Gastroesophageal sphincter (tissue), 4 donors: ENCODE data around the gene LRP1B. TPM values are rescaled to one million over a fixed set of nuclear protein-coding genes. Genes with fewer than 3 reads are reported as not detected.

Experiments used
- ATAC-seq: fragments of 150-250 bp; one replicate; pipeline ENCODE4 v1.9.1; 2016; ENCODE audit warnings: mild to moderate bottlenecking, moderate library complexity
- H3K27ac ChIP-seq, 4 donors: fragments of 200-600 bp; sonication (generic) in 3 of 4; 1 replicate in 3 of 4; 2 replicates in 1 of 4; pipeline ENCODE4 v1.5.1; 2016 to 2019
- H3K27me3 ChIP-seq: fragments of 200-600 bp; sonication (generic); one replicate; pipeline ENCODE4 v1.5.1; 2019
- H3K36me3 ChIP-seq, 2 donors: fragments of 200-600 bp; sonication (generic); one replicate each; pipeline ENCODE4 v1.5.1; 2019; ENCODE audit warnings: control low read depth in 1 of 2
- H3K4me1 ChIP-seq, 3 donors: fragments of 200-600 bp; sonication (generic); 1 replicate in 2 of 3; 2 replicates in 1 of 3; pipeline ENCODE4 v1.5.1; 2016 to 2019; ENCODE audit warnings: control low read depth in 2 of 3
- H3K4me3 ChIP-seq, 2 donors: fragments of 200-600 bp; sonication (generic); one replicate each; pipeline ENCODE4 v1.5.1; 2019; ENCODE audit warnings: mild to moderate bottlenecking in 1 of 2, moderate library complexity in 1 of 2
- H3K9me3 ChIP-seq, 3 donors: fragments of 200-600 bp; sonication (generic); one replicate each; pipeline ENCODE4 v1.5.1; 2017 to 2019; ENCODE audit warnings: control low read depth in 2 of 3
- CTCF ChIP-seq, 4 experiments: fragments of 200-600 bp in 2 of 4; fragments of 450-650 bp in 2 of 4; sonication (generic) in 1 of 4; IDR thresholded peaks; one replicate each; pipeline ENCODE4 v1.5.1; 2017 to 2019; ENCODE audit warnings: antibody characterized with exemption in 4 of 4, mild to moderate bottlenecking in 2 of 4, moderate library complexity in 2 of 4
- EP300 ChIP-seq: sonication (generic); formaldehyde crosslinking; IDR thresholded peaks from one replicate; pipeline ENCODE4 v1.6.1; 2017; ENCODE audit warnings: antibody characterized with exemption, mild to moderate bottlenecking
- POLR2A ChIP-seq, 2 donors: fragments of 450-650 bp; IDR thresholded peaks; one replicate each; pipeline ENCODE4 v1.6.1; 2017; ENCODE audit warnings: antibody characterized with exemption in 2 of 2, mild to moderate bottlenecking in 2 of 2, moderate library complexity in 1 of 2
- POLR2AphosphoS5 ChIP-seq: sonication (generic); formaldehyde crosslinking; IDR thresholded peaks from one replicate; pipeline ENCODE4 v1.6.1; 2017; ENCODE audit warnings: antibody characterized with exemption
- WGBS, 2 donors: methylation state at CpG; one replicate each; pipeline ENCODE4 v1.1.5; 2018; ENCODE audit warnings: low coverage in 1 of 2; 5-methylcytosine and 5-hydroxymethylcytosine counted together
- total RNA-seq, 4 donors: library from RNA; depleted of rRNA; stranded (reverse); fragments of >200 nt; gene quantifications; one replicate each; pipeline ENCODE4 v1.1.0, GENCODE V29; 2016

LRP1B gene
- total RNA-seq, 4 donors from 2014 or later, result 0.27 to 20.7 (median 3.2) TPM

DNA sequence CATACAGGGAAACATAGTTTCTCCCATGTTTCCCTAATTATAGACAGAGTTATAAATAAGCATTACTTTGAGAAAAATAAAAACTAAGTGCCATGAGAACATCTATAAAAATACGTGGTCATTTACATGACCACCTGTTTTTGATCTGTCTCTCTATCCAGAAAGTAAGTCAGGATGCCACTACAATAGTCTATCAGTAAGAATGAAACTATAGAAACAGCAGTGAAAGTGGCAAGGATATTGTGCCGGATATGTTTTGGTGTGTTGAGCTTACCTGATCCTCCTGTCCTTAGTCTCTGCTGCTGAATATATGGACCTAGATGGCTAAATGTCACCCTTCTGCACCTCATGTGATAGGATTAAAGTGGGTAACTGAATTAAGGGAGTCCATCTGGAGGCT is 512.4 kb downstream of the LRP1B start:
- Histone ChIP-seq H3K36me3 (no peaks in the 10 kb centered on the region), H3K4me3 (no peak overlapping the region), H3K4me1 (no peaks in the 10 kb centered on the region), H3K27ac (no peak overlapping the region), H3K27me3 (no peaks in the 10 kb centered on the region), H3K9me3 (no peaks in the 10 kb centered on the region)
- TF ChIP-seq CTCF (IDR thresholded peaks at IDR 0.05) (no peak), POLR2AphosphoS5 (no peak), EP300 (no peak), POLR2A (IDR thresholded peaks at IDR 0.05) (no peak)
- WGBS, 2 donors, result 81 to 94% methylated on average over 2 of the region's 2 CpGs
- ATAC-seq, result no peak

GRCh38 chr2:141611981-141612380 is 518.8 kb downstream of the LRP1B start:
- ATAC-seq, result no peak
- no peak overlapping the region for H3K27ac ChIP-seq
- H3K36me3 ChIP-seq, result no peaks in the 10 kb centered on the region
- H3K9me3 ChIP-seq, result no peaks in the 10 kb centered on the region
- no peak overlapping the region for H3K4me3 ChIP-seq
- H3K27me3 ChIP-seq, result no peaks in the 10 kb centered on the region
- no peaks in the 10 kb centered on the region for H3K4me1 ChIP-seq
- TF ChIP-seq POLR2A (IDR thresholded peaks at IDR 0.05) (no peak), POLR2AphosphoS5 (no peak), EP300 (no peak), CTCF (IDR thresholded peaks at IDR 0.05) (no peak)
- WGBS, 2 donors, result 80% methylated on average over 1 of the region's 1 CpG; no CpG with 5 or more reads in 1 of the 2 donors

DNA sequence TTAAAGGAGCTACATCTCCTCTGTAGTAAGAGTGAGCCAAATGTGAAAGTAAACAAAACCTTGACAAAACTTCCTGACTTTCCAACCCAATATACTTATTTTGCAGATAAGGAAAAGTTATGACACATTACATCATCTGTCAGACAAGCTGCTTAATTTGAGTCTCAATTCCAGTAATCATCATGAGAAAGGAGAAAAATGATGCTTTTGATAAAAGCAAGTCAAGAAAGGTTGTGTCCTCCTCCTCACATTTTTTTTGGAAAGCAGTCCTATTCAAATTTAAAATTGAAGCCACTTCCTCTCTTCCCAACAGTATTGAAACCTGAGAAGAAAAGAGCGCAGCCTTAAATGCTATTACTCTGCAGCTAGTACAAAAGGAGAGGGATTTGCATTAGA is 519.6 kb downstream of the LRP1B start:
- WGBS, 2 donors, result 22 to 67% methylated on average over 1 of the region's 1 CpG
- Histone ChIP-seq H3K4me3 (no peak overlapping the region), H3K27me3 (no peaks in the 10 kb centered on the region), H3K27ac (no peak overlapping the region), H3K4me1 (no peaks in the 10 kb centered on the region), H3K9me3 (no peaks in the 10 kb centered on the region), H3K36me3 (no peaks in the 10 kb centered on the region)
- ATAC-seq, result no peak
- no peak for TF ChIP-seq CTCF (IDR thresholded peaks at IDR 0.05)
- no peak for TF ChIP-seq POLR2AphosphoS5
- no peak for TF ChIP-seq POLR2A (IDR thresholded peaks at IDR 0.05)
- no peak for TF ChIP-seq EP300

GRCh38 chr2:141610564-141611175 is 520.1 kb downstream of the LRP1B start:
- Histone ChIP-seq H3K36me3 (no peaks in the 10 kb centered on the region), H3K27ac (no peak overlapping the region), H3K27me3 (no peaks in the 10 kb centered on the region), H3K4me3 (no peak overlapping the region), H3K9me3 (no peaks in the 10 kb centered on the region), H3K4me1 (no peaks in the 10 kb centered on the region)
- ATAC-seq, result no peak
- WGBS, 2 donors, result 62 to 69% methylated on average over 6 of the region's 6 CpGs
- TF ChIP-seq EP300 (no peak), CTCF (IDR thresholded peaks at IDR 0.05) (no peak)

- no peak overlapping the region for H3K4me3 ChIP-seq
Observed at GRCh38 chr2:141605163-141605562, 525.7 kb downstream of the LRP1B start.

More at GRCh38 chr2:141605163-141605562, 525.7 kb downstream of the LRP1B start:
- H3K9me3 ChIP-seq, result no peaks in the 10 kb centered on the region
- no peaks in the 10 kb centered on the region for H3K27me3 ChIP-seq
- H3K36me3 ChIP-seq, result no peaks in the 10 kb centered on the region
- TF ChIP-seq POLR2AphosphoS5 (no peak), POLR2A (IDR thresholded peaks at IDR 0.05) (no peak), EP300 (no peak), CTCF (IDR thresholded peaks at IDR 0.05) (no peak)
- no peak overlapping the region for H3K27ac ChIP-seq
- no peak for ATAC-seq
- H3K4me1 ChIP-seq, result no peaks in the 10 kb centered on the region
